HepG2 (cell line): ENCODE measurements around the gene MRPS10. TPM values are rescaled to one million over a fixed set of nuclear protein-coding genes. Genes with fewer than 3 reads are reported as not detected.

Source experiments
- ATAC-seq: fragments of 200-7000 bp; cut with Tn5 transposase; 3 replicates; pipeline ENCODE4 v1.9.1; 2020; ENCODE audit warnings: mild to moderate bottlenecking, moderate library complexity
- BruUV-seq: library from RNA; stranded (reverse); fragments of 400-500 nt; replicated peaks from 2 replicates; lab custom pipeline; 2021; lab: Mats Ljungman, UMichigan
- CTCF ChIA-PET: fragments of 300-600 bp; formaldehyde crosslinking; extraction: SDS; loops from one replicate; lab custom pipeline; 2021; ENCODE audit warnings: low total read pairs, inconsistent platforms, low intra/inter-chr PET ratio; lab: Yijun Ruan, JAX
- POLR2A ChIA-PET: fragments of 350-600 bp; sonication (Branson Sonifier 250); formaldehyde crosslinking; loops from one replicate; lab custom pipeline; 2020; ENCODE audit warnings: antibody characterized with exemption, inconsistent platforms; lab: Yijun Ruan, JAX
- DNase-seq: peaks from one replicate; pipeline ENCODE4 v3.0.0-alpha.2; 2015; ENCODE audit warnings: low spot score
- FAIRE-seq: peaks from 3 replicates; lab custom pipeline; 2011; peaks lifted over from hg19 to GRCh38; lab: Jason Lieb, UNC
- H2AFZ ChIP-seq: one replicate; pipeline ENCODE4 v1.6.1; 2011; ENCODE audit warnings: low read length, inconsistent platforms
- H3K27ac ChIP-seq: fragments of 300-600 bp; 3 replicates; pipeline ENCODE4 v1.8.0; 2011; ENCODE audit warnings: mixed run types, mild to moderate bottlenecking, mixed read lengths, low read length, inconsistent platforms; ENCODE audit not compliant: insufficient read depth; ENCODE audit errors: extremely low read length
- H3K27me3 ChIP-seq, 2 experiments: fragments of 200-600 bp in 1 of 2; 2 replicates in 1 of 2; 3 replicates in 1 of 2; pipeline versions ENCODE4 v1.6.0 to v1.8.0; 2011; ENCODE audit warnings: low read length in 2 of 2, mild to moderate bottlenecking in 2 of 2, moderate library complexity in 2 of 2, inconsistent platforms in 1 of 2; ENCODE audit not compliant: insufficient read depth in 2 of 2, control insufficient read depth in 1 of 2
- H3K36me3 ChIP-seq, 2 experiments: fragments of 200-600 bp in 1 of 2; replicated peaks in 1 of 2; 2 replicates in 1 of 2; 3 replicates in 1 of 2; pipeline versions ENCODE4 v1.5.1 to v1.8.0; 2011; ENCODE audit warnings: low read length in 2 of 2, inconsistent platforms in 1 of 2; ENCODE audit not compliant: insufficient read depth in 2 of 2, control insufficient read depth in 1 of 2
- H3K4me1 ChIP-seq: 2 replicates; pipeline ENCODE4 v1.5.1; 2012; ENCODE audit warnings: low read length, inconsistent platforms; ENCODE audit not compliant: insufficient read depth
- H3K4me2 ChIP-seq: 2 replicates; pipeline ENCODE4 v1.6.0; 2011; ENCODE audit warnings: low read depth, low read length, inconsistent platforms
- H3K4me3 ChIP-seq, 3 experiments: fragments of 200-600 bp in 1 of 3; sonication (generic), shearing (Covaris generic) in 1 of 3; replicated peaks in 1 of 3; 2 replicates each; pipeline ENCODE4 v1.5.1; 2011 to 2016; ENCODE audit warnings: low read length in 3 of 3, inconsistent platforms in 2 of 3, low read depth in 2 of 3, mild to moderate bottlenecking in 2 of 3, control low read depth in 1 of 3, mixed read lengths in 1 of 3; ENCODE audit not compliant: insufficient read depth in 1 of 3
- H3K79me2 ChIP-seq: one replicate; pipeline ENCODE4 v1.6.1; 2011; ENCODE audit warnings: low read length, inconsistent platforms; ENCODE audit not compliant: insufficient read depth
- H3K9ac ChIP-seq: 2 replicates; pipeline ENCODE4 v1.6.0; 2011; ENCODE audit warnings: mild to moderate bottlenecking, low read depth, low read length, inconsistent platforms; ENCODE audit not compliant: insufficient read depth
- H3K9me3 ChIP-seq: 2 replicates; pipeline ENCODE4 v1.5.1; 2012; ENCODE audit warnings: mild to moderate bottlenecking, low read length
- H4K20me1 ChIP-seq: 2 replicates; pipeline ENCODE4 v1.6.0; 2011; ENCODE audit warnings: inconsistent platforms, mild to moderate bottlenecking, low read length, moderate library complexity; ENCODE audit not compliant: insufficient read depth
- AHDC1 ChIP-seq: sonication (generic); formaldehyde crosslinking; IDR thresholded peaks from 2 replicates; pipeline ENCODE4 v1.5.1; 2020; ENCODE audit warnings: mild to moderate bottlenecking, missing genetic modification reagents, borderline replicate concordance
- HDAC2 ChIP-seq: sonication (generic); formaldehyde crosslinking; IDR thresholded peaks from 2 replicates; pipeline ENCODE4 v1.4.0; 2020; ENCODE audit warnings: missing genetic modification reagents
- KDM5B ChIP-seq: sonication (generic); formaldehyde crosslinking; IDR thresholded peaks from 2 replicates; pipeline ENCODE4 v1.4.0; 2020; ENCODE audit warnings: missing genetic modification reagents, mild to moderate bottlenecking, borderline replicate concordance
- MATR3 ChIP-seq: sonication (generic); formaldehyde crosslinking; IDR thresholded peaks from 2 replicates; pipeline ENCODE4 v1.4.0; 2020; ENCODE audit warnings: missing genetic modification reagents
- MTF1 ChIP-seq: sonication (generic); formaldehyde crosslinking; IDR thresholded peaks from 2 replicates; pipeline ENCODE4 v1.5.0; 2020; ENCODE audit warnings: missing genetic modification reagents
- NCOR1 ChIP-seq: fragments of 200-600 bp; sonication (generic); IDR thresholded peaks from 2 replicates; pipeline ENCODE4 v1.7.0; 2017; ENCODE audit warnings: antibody characterized with exemption, low read length, borderline replicate concordance
- NFE2L1 ChIP-seq: sonication (generic); formaldehyde crosslinking; IDR thresholded peaks from 2 replicates; pipeline ENCODE4 v1.4.0; 2020; ENCODE audit warnings: missing genetic modification reagents, mild to moderate bottlenecking, borderline replicate concordance
- TCF7 ChIP-seq: sonication (generic); IDR thresholded peaks from 2 replicates; pipeline ENCODE4 v1.6.1; 2016; ENCODE audit warnings: antibody characterized with exemption, low read depth
- THAP8 ChIP-seq: sonication (generic); formaldehyde crosslinking; IDR thresholded peaks from 2 replicates; pipeline ENCODE4 v1.5.1; 2020; ENCODE audit warnings: missing genetic modification reagents, mild to moderate bottlenecking, borderline replicate concordance
- TIGD3 ChIP-seq: sonication (generic); formaldehyde crosslinking; IDR thresholded peaks from 2 replicates; pipeline ENCODE4 v1.5.1; 2020; ENCODE audit warnings: mild to moderate bottlenecking, missing genetic modification reagents, borderline replicate concordance
- ZBTB43 ChIP-seq: sonication (generic); formaldehyde crosslinking; conservative IDR thresholded peaks from 2 replicates; pipeline ENCODE4 v1.4.0; 2020; ENCODE audit warnings: missing genetic modification reagents
- ZEB1 ChIP-seq: IDR thresholded peaks from 2 replicates; pipeline ENCODE4 v1.6.1; 2012; ENCODE audit warnings: mild to moderate bottlenecking, low read depth, inconsistent platforms; ENCODE audit not compliant: insufficient replicate concordance
- ZFAT ChIP-seq: sonication (generic); formaldehyde crosslinking; conservative IDR thresholded peaks from 2 replicates; pipeline ENCODE4 v1.8.1; 2023; ENCODE audit warnings: missing genetic modification reagents, inconsistent platforms
- ZNF414 ChIP-seq: sonication (generic); formaldehyde crosslinking; IDR thresholded peaks from 2 replicates; pipeline ENCODE4 v1.5.0; 2020; ENCODE audit warnings: missing genetic modification reagents
- ZNF496 ChIP-seq: sonication (generic); formaldehyde crosslinking; IDR thresholded peaks from 2 replicates; pipeline ENCODE4 v1.8.1; 2023; ENCODE audit warnings: mild to moderate bottlenecking, moderate library complexity, missing genetic modification reagents; ENCODE audit not compliant: insufficient replicate concordance
- ZNF543 ChIP-seq: sonication (generic); formaldehyde crosslinking; IDR thresholded peaks from 2 replicates; pipeline ENCODE4 v1.4.0; 2020; ENCODE audit warnings: mild to moderate bottlenecking, missing genetic modification reagents
- WGBS: methylation state at CpG from one replicate; pipeline ENCODE4 v1.1.6; 2017; ENCODE audit warnings: low lambda C conversion rate; 5-methylcytosine and 5-hydroxymethylcytosine counted together
- in situ Hi-C: cut with HindIII; loops from 2 replicates; pipeline ENCODE4 v1.10.0; 2017; ENCODE audit warnings: low pct_unique_long_range_greater_than_20kb; ENCODE audit not compliant: extremely low pct_ligation_motif_present
- intact Hi-C: fragments of 100-400 bp; cut with micrococcal nuclease; formaldehyde crosslinking; loops from one replicate; pipeline ENCODE4 v1.10.0; 2022; ENCODE audit not compliant: unreplicated experiment
- polyA plus RNA-seq, 8 experiments: library from polyadenylated mRNA; depleted of rRNA in 3 of 8; stranded (reverse) in 7 of 8; unstranded in 1 of 8; fragments of >200 nt; fragmentation: Illumina TruSeq in 4 of 8; extraction: Trizol in 4 of 8; gene quantifications; 2 replicates each; pipeline versions ENCODE4 v1.2.1 to v1.2.3, GENCODE V29; 2011 to 2016; ENCODE audit warnings: low read depth in 4 of 8, missing spikeins in 1 of 8, mixed read lengths in 1 of 8; ENCODE audit not compliant: insufficient read depth in 1 of 8
- total RNA-seq, 5 experiments: library from RNA; depleted of rRNA; stranded (reverse); fragments of >200 nt; fragmentation: Illumina TruSeq; extraction: Trizol; gene quantifications; 2 replicates each; pipeline ENCODE4 v1.2.3, GENCODE V29; 2016; ENCODE audit warnings: low read depth in 1 of 5

The MRPS10 gene
- total and polyA plus RNA-seq, 2 of the 13 experiments (the other 11 are each of a cell fraction or from before 2014, with no cell fraction given): 31.7 to 54.6 TPM

- peaks cover 0 to 19% of the 10 kb centered on the region in 2 experiments; a peak in 2 of 5 replicates for H3K27me3 ChIP-seq
- no peaks in the 10 kb centered on the region for H4K20me1 ChIP-seq
- FAIRE-seq (no peak), DNase-seq (no peak), ATAC-seq (no peak)
- no TSS peak for BruUV-seq
- no peak overlapping the region for H3K9ac ChIP-seq
- ChIA-PET CTCF (no interaction called here), POLR2A (no interaction called here)
- H3K4me3 ChIP-seq: no peak overlapping the region
- in situ Hi-C loops: no loop called here
- H3K4me1 ChIP-seq: peaks cover 12% of the 10 kb centered on the region
- H3K9me3 ChIP-seq: no peaks in the 10 kb centered on the region
- H2AFZ ChIP-seq: no peak overlapping the region
- H3K27ac ChIP-seq: no peak overlapping the region
- H3K79me2 ChIP-seq: no peaks in the 10 kb centered on the region
- H3K36me3 ChIP-seq: no peaks in the 10 kb centered on the region
- intact Hi-C loops: no loop called here
- no peak overlapping the region for H3K4me2 ChIP-seq
- WGBS: 46% methylated on average over 5 of the region's 5 CpGs
- TF ChIP-seq NCOR1 (no peak), TIGD3 (CRISPR knock-in tag) (no peak), ZBTB43 (CRISPR knock-in tag) (no peak), MTF1 (CRISPR knock-in tag) (no peak), ZNF414 (no peak), AHDC1 (CRISPR knock-in tag) (no peak), ZNF496 (CRISPR knock-in tag) (no peak), NFE2L1 (CRISPR knock-in tag) (no peak), THAP8 (CRISPR knock-in tag) (no peak), MATR3 (CRISPR knock-in tag) (no peak), ZEB1 (no peak), ZFAT (CRISPR knock-in tag) (no peak), HDAC2 (no peak), ZNF543 (CRISPR knock-in tag) (no peak), TCF7 (no peak), KDM5B (CRISPR knock-in tag) (no peak)
Measured at GRCh38 chr6:42255050-42255449, 37.4 kb upstream of the MRPS10 start.
